Gastrocnemius medialis (tissue), 4 donors: ENCODE measurements around the gene ATP11B. TPM values are rescaled to one million over a fixed set of nuclear protein-coding genes. Genes with fewer than 3 reads are reported as not detected.
A peak's percentile ranks its signal among the peaks of the same experiment; 100 is the strongest.

Experiments used
- ATAC-seq, 2 donors: fragments of 150-250 bp; one replicate each; pipeline ENCODE4 v1.9.1; 2016
- DNase-seq, 2 donors: peaks; one replicate each; pipeline ENCODE4 v3.0.0-alpha.2; 2019
- H3K27ac ChIP-seq, 4 donors: fragments of 200-600 bp; sonication (generic); 1 replicate in 1 of 4; 2 replicates in 3 of 4; pipeline ENCODE4 v1.5.1; 2016 to 2018; ENCODE audit warnings: mild to moderate bottlenecking in 2 of 4, moderate library complexity in 1 of 4
- H3K27me3 ChIP-seq, 3 donors: fragments of 200-600 bp; sonication (generic) in 2 of 3; 1 replicate in 1 of 3; 2 replicates in 2 of 3; pipeline versions ENCODE4 v1.5.1 to v1.6.0; 2016 to 2019; ENCODE audit warnings: mild to moderate bottlenecking in 1 of 3, moderate library complexity in 1 of 3
- H3K36me3 ChIP-seq, 2 donors: fragments of 200-600 bp; sonication (generic) in 1 of 2; one replicate each; pipeline ENCODE4 v1.5.1; 2017 to 2018
- H3K4me1 ChIP-seq, 2 donors: fragments of 200-600 bp; sonication (generic) in 1 of 2; one replicate each; pipeline ENCODE4 v1.5.1; 2016 to 2017; ENCODE audit warnings: mild to moderate bottlenecking in 2 of 2
- H3K4me3 ChIP-seq, 4 donors: fragments of 200-600 bp; sonication (generic) in 3 of 4; 1 replicate in 1 of 4; 2 replicates in 3 of 4; pipeline ENCODE4 v1.5.1; 2016 to 2019; ENCODE audit warnings: mild to moderate bottlenecking in 2 of 4
- H3K9me3 ChIP-seq, 3 donors: fragments of 200-600 bp; sonication (generic) in 2 of 3; 1 replicate in 1 of 3; 2 replicates in 2 of 3; pipeline ENCODE4 v1.5.1; 2016 to 2019
- POLR2A ChIP-seq, 2 donors: fragments of 450-650 bp; IDR thresholded peaks; one replicate each; pipeline ENCODE4 v1.6.1; 2017; ENCODE audit warnings: antibody characterized with exemption in 2 of 2, mild to moderate bottlenecking in 2 of 2, moderate library complexity in 2 of 2
- in situ Hi-C, 4 donors: fragments of 200-750 bp; cut with MboI; loops; one replicate each; pipeline versions ENCODE4 v1.15.0 to v1.8.0; 2017; ENCODE audit warnings: low sequenced_read_pairs in 4 of 4
- intact Hi-C: fragments of 100-400 bp; cut with DNase I; formaldehyde crosslinking; loops from one replicate; pipeline ENCODE4 v1.15.1; 2023; ENCODE audit warnings: low total_unique reads
- total RNA-seq, 4 donors: library from RNA; depleted of rRNA; stranded (reverse); fragments of >200 nt; gene quantifications; one replicate each; pipeline versions ENCODE4 v1.1.0 to v1.2.3, GENCODE V29; 2016
- TF ChIP-seq, protein P1 (sequence below), 5 experiments: fragments of 450-650 bp in 3 of 5; fragments of 200-600 bp in 2 of 5; sonication (generic) in 2 of 5; IDR thresholded peaks in 4 of 5; conservative IDR thresholded peaks in 1 of 5; 1 replicate in 4 of 5; 2 replicates in 1 of 5; pipeline ENCODE4 v1.5.1; 2016 to 2019; ENCODE audit warnings: antibody characterized with exemption in 5 of 5, mild to moderate bottlenecking in 3 of 5, moderate library complexity in 3 of 5

The ATP11B gene
- total RNA-seq, 4 donors from 2014 or later = 16.3 to 44.6 (median 23.4) TPM

- TF ChIP-seq POLR2A (IDR thresholded peaks at IDR 0.05) = no peak
- TF ChIP-seq, protein P1, sequence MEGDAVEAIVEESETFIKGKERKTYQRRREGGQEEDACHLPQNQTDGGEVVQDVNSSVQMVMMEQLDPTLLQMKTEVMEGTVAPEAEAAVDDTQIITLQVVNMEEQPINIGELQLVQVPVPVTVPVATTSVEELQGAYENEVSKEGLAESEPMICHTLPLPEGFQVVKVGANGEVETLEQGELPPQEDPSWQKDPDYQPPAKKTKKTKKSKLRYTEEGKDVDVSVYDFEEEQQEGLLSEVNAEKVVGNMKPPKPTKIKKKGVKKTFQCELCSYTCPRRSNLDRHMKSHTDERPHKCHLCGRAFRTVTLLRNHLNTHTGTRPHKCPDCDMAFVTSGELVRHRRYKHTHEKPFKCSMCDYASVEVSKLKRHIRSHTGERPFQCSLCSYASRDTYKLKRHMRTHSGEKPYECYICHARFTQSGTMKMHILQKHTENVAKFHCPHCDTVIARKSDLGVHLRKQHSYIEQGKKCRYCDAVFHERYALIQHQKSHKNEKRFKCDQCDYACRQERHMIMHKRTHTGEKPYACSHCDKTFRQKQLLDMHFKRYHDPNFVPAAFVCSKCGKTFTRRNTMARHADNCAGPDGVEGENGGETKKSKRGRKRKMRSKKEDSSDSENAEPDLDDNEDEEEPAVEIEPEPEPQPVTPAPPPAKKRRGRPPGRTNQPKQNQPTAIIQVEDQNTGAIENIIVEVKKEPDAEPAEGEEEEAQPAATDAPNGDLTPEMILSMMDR (IDR thresholded peaks at IDR 0.05 in 4 of 5, conservative IDR thresholded peaks at IDR 0.05 in 1 of 5) = no peak
- in situ Hi-C loops (no loop called here), intact Hi-C loops (no loop called here)
- Histone ChIP-seq H3K36me3 (no peaks in the 10 kb centered on the region), H3K4me3 (no peak overlapping the region), H3K9me3 (no peaks in the 10 kb centered on the region), H3K4me1 (peaks cover 18 to 49% of the 10 kb centered on the region in 2 donors), H3K27ac (peak overlapping the region in 1 of 4 donors; percentile 49), H3K27me3 (no peaks in the 10 kb centered on the region)
- no peak for ATAC-seq
- DNase-seq = no peak
These were observed 121.0 kb downstream of the ATP11B start for GRCh38 chr3:182914341-182914740.

GRCh38 chr3:182917134-182917533, 123.8 kb downstream of the ATP11B start:
- DNase-seq = no peak
- TF ChIP-seq, protein P1 (IDR thresholded peaks at IDR 0.05 in 4 of 5, conservative IDR thresholded peaks at IDR 0.05 in 1 of 5) = no peak
- TF ChIP-seq POLR2A (IDR thresholded peaks at IDR 0.05) = no peak
- Histone ChIP-seq H3K9me3 (no peaks in the 10 kb centered on the region), H3K4me1 (peaks cover 18 to 53% of the 10 kb centered on the region in 2 donors), H3K4me3 (no peak overlapping the region), H3K27me3 (no peaks in the 10 kb centered on the region), H3K36me3 (no peaks in the 10 kb centered on the region), H3K27ac (peak overlapping the region in 3 of 4 donors; percentile 16 to 61 (median 32))
- ATAC-seq = no peak
- intact Hi-C loops = no loop called here
- in situ Hi-C loops = no loop called here

DNA sequence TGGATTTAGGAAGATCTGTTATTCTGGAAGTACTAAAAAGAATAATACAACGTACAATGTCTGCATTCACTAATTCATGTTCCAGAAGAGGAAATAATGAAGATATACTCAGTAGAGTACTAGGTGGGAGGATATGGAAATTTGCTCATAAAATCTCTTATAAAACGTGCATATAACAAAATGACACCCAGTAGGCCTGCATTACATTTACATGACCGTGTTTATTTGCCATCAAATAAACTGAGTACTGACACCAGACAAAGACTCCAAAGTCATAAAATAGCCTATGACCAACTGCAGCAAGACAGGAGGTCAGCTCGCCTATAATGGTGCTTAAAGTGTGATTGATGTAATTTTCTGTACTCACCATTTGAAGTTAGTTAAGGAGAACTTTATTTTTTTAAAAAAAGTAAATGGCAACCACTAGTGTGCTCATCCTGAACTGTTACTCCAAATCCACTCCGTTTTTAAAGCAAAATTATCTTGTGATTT, 126.6 kb downstream of the ATP11B start:
- no peaks in the 10 kb centered on the region for H3K27me3 ChIP-seq
- TF ChIP-seq, protein P1 (IDR thresholded peaks at IDR 0.05 in 4 of 5, conservative IDR thresholded peaks at IDR 0.05 in 1 of 5) = no peak
- no peak for TF ChIP-seq POLR2A (IDR thresholded peaks at IDR 0.05)
- in situ Hi-C loops (no loop called here), intact Hi-C loops (no loop called here)
- peak overlapping the region in 2 of 4 donors; percentile 26 to 36 for H3K27ac ChIP-seq
- peaks cover 14 to 42% of the 10 kb centered on the region in 2 donors for H3K4me1 ChIP-seq
- DNase-seq = no peak
- no peak for ATAC-seq
- no peak overlapping the region for H3K4me3 ChIP-seq
- no peaks in the 10 kb centered on the region for H3K9me3 ChIP-seq
- no peaks in the 10 kb centered on the region for H3K36me3 ChIP-seq

DNA sequence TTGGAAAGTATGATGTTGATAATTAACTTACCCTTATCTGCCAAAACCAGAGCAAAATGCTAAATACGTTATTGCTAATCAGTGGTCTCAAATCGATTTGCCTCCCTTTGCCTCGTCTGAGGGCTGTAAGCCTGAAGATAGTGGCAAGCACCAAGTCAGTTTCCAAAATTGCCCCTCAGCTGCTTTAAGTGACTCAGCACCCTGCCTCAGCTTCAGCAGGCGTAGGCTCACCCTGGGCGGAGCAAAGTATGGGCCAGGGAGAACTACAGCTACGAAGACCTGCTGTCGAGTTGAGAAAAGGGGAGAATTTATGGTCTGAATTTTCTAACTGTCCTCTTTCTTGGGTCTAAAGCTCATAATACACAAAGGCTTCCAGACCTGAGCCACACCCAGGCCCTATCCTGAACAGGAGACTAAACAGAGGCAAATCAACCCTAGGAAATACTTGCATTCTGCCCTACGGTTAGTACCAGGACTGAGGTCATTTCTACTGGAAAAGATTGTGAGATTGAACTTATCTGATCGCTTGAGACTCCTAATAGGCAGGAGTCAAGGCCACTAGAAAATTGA, 127.3 kb downstream of the ATP11B start:
- in situ Hi-C loops = no loop called here
- ATAC-seq (peak; percentile 22 to 62), DNase-seq (peak in 1 of 2 donors; percentile 32)

More for the DNA sequence above, 127.3 kb downstream of the ATP11B start:
- Histone ChIP-seq H3K9me3 (no peaks in the 10 kb centered on the region), H3K36me3 (no peaks in the 10 kb centered on the region), H3K4me1 (peaks cover 17 to 44% of the 10 kb centered on the region in 2 donors), H3K27ac (peak overlapping the region in 2 of 4 donors; percentile 26 to 36), H3K4me3 (no peak overlapping the region), H3K27me3 (no peaks in the 10 kb centered on the region)
- TF ChIP-seq, protein P1 (IDR thresholded peaks at IDR 0.05 in 4 of 5, conservative IDR thresholded peaks at IDR 0.05 in 1 of 5) = no peak
- no peak for TF ChIP-seq POLR2A (IDR thresholded peaks at IDR 0.05)
- intact Hi-C loops = no loop called here
